HL-60/S4 treated with phorbol 12-myristate 13-acetate at 8.2 ng/mL for 4 days and 3 days (cell line): ENCODE results near the gene HCRTR1.

Experiments
- in situ Hi-C: fragments of 300-500 bp; cut with MboI; formaldehyde crosslinking; loops from 2 replicates; pipeline ENCODE4 v1.15.0; 2022; ENCODE audit warnings: low sequenced_read_pairs

HCRTR1 gene

DNA sequence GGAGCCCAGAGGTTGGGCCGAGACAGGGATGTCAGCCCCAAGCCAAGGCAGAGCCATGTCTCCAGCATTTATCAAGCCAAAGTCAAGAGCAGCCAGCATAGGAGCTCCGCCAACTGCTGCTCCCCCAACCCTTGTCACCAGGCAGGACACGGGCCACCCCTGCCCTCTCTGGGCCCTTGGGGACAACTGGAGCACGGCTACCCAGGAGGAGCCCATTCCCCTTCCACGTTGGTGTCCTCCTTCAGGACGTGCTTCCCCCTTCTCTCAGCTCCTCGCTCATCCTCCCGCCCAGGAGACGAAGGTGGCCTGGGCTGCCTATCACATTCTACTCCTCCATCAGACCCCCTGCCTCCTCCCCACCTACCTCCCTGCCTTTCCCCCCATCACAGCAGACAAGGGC is 47.0 kb downstream of the HCRTR1 start:
- in situ Hi-C loops, result loop anchor here (25.0 kb wide), 1 partner anchor 298 kb away; no protein-coding TSS in a partner anchor

- in situ Hi-C loops, result loop anchor here (25.0 kb wide), 1 partner anchor 297 kb away; no protein-coding TSS in a partner anchor
Observed at GRCh38 chr1:31665234-31665878, 47.9 kb downstream of the HCRTR1 start.

DNA sequence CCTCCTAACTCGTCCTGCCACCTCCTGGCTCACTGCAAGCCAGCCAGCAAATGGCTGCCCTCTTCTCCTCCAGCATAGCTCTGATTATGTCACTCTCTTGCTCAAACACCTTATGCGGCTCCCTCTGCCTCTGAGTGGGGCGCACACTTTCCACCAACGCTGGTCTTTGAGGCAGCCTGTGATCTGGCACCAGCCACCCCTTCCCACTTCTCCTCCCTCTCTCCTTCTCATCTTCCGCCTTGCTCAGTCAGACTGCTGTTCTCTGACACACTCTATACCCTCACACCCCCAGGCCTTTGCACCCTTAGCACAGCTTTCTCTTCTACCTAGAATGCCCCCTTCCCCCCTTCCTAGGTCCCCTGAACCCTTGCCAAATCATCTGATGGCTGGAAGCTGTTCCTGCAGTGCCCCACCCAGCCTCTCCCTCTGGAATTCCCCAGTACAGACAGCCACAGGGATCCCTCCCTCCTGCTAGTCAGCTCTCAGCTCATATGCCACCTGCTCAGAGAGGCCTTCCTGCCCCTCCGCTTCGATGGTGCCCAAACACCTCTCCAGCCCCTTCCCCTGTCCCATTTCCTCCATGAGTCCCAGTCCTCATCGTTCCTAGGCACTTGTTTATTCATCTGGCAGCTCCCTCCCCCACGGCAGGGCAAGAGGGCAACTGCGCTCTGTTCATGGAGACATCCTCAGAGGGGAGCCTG is 48.9 kb downstream of the HCRTR1 start:
- in situ Hi-C loops, result loop anchor here (25.0 kb wide), 1 partner anchor 296 kb away; no protein-coding TSS in a partner anchor

- in situ Hi-C loops, result loop anchor here (25.0 kb wide), 1 partner anchor 295 kb away; no protein-coding TSS in a partner anchor
Observed at GRCh38 chr1:31667065-31667785, 49.7 kb downstream of the HCRTR1 start.

DNA sequence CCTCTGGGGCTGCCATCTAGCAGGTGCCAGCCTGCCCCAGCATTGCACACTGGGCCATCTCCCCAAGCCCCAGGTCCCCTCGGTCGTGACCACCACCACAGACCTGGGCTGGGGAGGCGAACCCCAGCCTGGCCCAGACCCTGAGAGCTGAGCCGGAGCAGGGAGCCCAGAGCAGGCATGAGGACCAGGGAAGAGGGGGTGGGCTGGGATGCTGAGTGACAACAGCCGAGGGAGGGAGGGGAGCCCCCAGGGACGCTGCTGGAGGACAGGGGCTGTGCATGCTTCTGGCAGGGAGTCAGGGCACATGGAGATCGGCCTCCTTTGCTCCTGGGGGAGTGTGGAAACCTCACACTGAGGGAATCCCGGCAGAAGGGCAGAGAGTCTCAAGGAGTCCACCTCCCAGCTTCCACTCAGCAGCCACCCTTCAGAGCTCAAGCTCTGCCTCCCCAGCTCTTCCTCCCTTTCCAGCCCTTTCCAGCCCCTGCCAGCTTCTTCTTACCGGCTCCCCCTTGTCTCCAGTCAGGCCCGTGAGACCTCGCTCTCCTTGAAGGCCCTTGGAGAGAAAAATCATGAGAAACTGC is 50.9 kb downstream of the HCRTR1 start:
- in situ Hi-C loops, result loop anchor here (25.0 kb wide), 1 partner anchor 294 kb away; no protein-coding TSS in a partner anchor

DNA sequence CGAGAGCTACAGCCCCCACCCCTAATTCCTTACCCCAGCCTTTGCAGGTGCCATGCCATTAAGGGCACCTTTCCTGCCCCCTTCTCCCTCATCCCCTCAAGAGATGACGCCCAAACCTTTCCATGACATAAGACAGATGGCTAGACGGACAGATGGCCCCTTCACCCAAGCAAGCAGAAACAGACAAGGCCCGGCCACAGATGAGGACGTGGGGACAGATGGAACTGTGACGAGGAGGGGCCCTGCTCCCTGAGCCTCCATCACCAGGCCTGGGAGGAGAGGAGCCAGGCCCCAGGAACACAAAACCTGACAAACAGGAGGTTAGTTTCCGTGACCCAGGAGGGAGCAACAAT is 51.9 kb downstream of the HCRTR1 start:
- in situ Hi-C loops, result loop anchor here (25.0 kb wide), 1 partner anchor 293 kb away; no protein-coding TSS in a partner anchor

DNA sequence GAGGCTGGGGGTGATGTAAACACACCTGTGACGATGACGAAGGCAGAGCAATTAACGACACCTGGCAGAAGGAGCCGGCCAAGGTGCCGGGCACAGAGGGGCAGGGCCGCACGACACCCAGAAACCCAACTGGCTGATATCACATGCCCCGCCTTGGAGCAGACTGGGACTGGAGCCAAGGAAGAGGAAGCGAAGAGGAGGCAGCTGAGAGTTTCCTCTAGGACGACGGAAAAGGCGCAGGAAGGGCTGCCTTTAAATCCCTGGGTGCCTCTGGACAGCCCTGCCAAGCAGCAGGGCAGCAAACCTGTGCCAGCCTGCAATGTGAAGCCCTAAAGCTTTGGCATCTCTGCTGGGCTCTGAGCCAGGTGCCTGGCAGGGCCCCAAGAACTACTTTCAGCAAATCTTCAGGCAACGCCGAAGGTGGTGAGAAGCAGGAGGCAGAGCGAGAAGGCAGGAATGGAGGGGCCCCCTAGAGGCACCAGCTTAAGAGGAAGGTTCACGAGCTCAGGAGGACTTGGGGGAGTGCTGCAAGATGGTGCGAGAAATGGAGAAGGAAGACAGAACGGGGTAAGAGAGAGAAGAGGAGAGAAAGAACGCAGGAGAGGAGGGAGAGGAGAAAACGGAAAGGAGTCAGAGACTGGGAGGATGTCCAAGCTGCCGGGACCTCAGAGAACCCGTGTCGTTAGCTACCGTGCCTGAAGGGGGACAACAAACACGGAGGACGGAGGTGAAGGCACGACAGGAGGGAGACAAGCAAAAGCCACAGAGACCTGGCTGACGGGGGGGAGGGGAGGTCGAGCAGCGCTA is 52.5 kb downstream of the HCRTR1 start:
- in situ Hi-C loops, result loop anchor here (25.0 kb wide), 1 partner anchor 292 kb away; no protein-coding TSS in a partner anchor

DNA sequence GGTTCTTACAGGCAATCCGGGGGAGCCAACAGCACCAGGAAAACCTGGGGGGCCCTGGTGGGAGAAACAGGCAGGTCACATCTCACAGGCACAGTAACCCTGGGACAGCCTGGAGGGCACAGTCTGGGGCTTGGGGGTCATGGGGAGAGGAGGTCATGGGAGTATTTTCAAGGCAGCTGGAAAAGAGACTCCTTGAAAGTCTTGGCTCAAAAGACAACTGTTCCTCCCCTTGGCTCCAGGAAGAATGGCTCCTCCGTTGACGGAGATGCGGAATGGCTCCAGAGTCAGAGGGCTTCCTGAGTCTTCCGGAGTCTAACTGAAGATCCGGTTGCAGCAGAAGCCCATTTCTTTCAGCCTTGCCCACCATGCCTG is 53.1 kb downstream of the HCRTR1 start:
- in situ Hi-C loops, result loop anchor here (25.0 kb wide), 1 partner anchor 292 kb away; no protein-coding TSS in a partner anchor

GRCh38 chr1:31671147-31671546 is 53.7 kb downstream of the HCRTR1 start:
- in situ Hi-C loops, result loop anchor here (25.0 kb wide), 1 partner anchor 291 kb away; no protein-coding TSS in a partner anchor

DNA sequence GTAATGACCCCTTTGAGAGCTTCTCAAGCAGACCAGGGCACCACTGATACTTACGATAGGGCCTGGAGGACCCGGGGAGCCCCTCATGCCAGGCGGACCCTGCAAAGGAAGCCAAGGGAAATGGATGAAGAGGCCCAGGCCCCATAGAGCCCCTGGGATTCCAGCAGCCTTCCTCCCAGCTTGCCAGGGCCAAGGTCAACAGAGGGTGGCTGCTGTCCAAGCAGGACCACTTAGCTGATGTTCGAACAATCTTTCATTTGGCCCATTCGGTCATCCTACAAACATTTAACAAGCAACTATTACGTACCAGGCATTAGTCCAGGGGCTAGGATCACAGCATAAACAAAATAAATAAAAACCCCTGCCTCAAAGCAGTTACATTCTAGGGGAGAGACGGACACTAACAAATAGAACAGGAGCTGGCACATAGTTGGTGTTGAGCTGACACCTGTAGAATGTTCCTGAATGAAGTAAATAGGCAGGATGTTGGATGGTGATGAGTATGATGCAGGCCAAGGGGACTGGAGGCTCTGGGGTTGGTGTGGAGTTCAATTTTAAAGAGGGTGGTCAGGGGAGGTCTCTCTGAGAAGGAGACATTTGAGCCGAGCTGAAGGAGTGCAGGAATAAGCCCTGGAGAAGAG is 54.2 kb downstream of the HCRTR1 start:
- in situ Hi-C loops, result loop anchor here (25.0 kb wide), 1 partner anchor 291 kb away; no protein-coding TSS in a partner anchor

- in situ Hi-C loops, result loop anchor here (25.0 kb wide), 1 partner anchor 289 kb away; no protein-coding TSS in a partner anchor
Observed at GRCh38 chr1:31672986-31673385, 55.5 kb downstream of the HCRTR1 start.

- in situ Hi-C loops, result loop anchor here (25.0 kb wide), 1 partner anchor 289 kb away; no protein-coding TSS in a partner anchor
Observed at GRCh38 chr1:31673433-31673832, 55.9 kb downstream of the HCRTR1 start.

- in situ Hi-C loops, result loop anchor here (25.0 kb wide), 1 partner anchor 288 kb away; no protein-coding TSS in a partner anchor
Observed at GRCh38 chr1:31674626-31675025, 57.1 kb downstream of the HCRTR1 start.

DNA sequence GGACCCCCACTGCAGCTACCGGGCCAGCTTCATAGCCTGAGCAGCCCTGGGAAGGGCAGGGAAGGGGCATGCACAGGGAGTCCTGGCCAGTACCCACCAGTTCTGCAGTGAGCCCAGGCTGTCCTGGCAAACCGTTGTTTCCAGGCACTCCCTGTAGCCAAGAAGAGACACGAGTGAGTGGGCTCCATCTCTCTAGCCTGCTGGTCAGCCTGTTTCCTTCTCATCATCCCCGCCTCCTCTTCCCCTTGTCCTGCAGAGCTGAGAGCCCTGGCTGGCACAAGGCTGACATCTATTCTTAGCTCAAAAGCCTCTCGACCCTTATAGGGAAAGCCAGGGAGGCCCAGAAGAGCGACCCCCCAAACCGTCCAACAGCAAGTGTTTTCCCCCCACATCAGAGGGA is 57.7 kb downstream of the HCRTR1 start:
- in situ Hi-C loops, result no loop called here

DNA sequence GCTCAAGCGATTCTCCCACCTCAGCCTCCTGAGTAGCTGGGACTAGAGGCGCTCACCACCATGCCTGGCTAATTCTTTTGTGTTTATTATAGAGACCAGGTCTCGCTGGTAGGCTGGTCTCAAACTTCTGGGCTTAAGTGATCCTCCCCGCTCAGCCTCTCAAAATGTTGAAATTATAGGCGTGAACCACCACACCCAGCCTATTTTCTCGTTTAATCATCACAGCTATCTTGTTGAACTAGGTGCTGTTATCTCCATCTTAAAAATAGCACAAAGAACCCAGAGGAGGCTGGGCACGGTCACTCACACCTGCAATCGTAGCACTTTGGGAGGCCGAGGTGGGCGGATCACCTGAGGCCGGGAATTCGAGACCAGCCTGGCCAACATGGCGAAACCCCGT is 58.3 kb downstream of the HCRTR1 start:
- in situ Hi-C loops, result no loop called here
